NCI-H510A treated with DMSO at 0.1 percent for 48 hours (cell line): Measurements from ENCODE around the gene TERF2IP.
A peak's percentile ranks its signal among the peaks of the same experiment; 100 is the strongest.

Source experiments
- DNase-seq: peaks from one replicate; lab custom pipeline; 2025; lab: John Stamatoyannopoulos, UW

The TERF2IP gene

GRCh38 chr16:75640598-75640997 lies 7.0 kb upstream of the TERF2IP start:
- no peak for DNase-seq

- no peak for DNase-seq
Observed at GRCh38 chr16:75644240-75645012, 3.1 kb upstream of the TERF2IP start.

- no peak for DNase-seq
Observed at GRCh38 chr16:75647112-75647491, 471 bp upstream of the TERF2IP start.

GRCh38 chr16:75648265-75649076 lies 898 bp downstream of the TERF2IP start:
- DNase-seq = peak; percentile 39

DNA sequence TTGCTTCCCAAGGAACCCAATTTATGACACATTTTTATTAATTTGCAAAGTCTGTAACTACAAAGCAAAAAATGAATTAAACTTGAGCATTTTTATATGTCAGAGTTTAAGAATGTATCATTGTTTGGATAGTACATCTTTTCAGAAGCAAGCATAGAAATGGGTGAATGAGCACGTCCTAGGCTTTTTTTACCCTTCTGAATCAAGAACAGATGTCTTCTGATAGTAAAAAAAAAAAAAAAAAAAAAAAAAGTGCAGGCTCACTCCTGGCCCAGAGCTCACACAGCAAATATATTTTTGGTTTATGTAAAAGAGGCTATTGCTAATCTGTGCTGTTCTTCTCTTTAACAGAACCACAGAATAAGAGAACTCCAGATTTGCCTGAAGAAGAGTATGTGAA lies 6.3 kb downstream of the TERF2IP start:
- no peak for DNase-seq

- no peak for DNase-seq
Observed at GRCh38 chr16:75658175-75658574, 10.6 kb downstream of the TERF2IP start.

GRCh38 chr16:75660321-75660720 lies 12.7 kb downstream of the TERF2IP start:
- DNase-seq = no peak

DNA sequence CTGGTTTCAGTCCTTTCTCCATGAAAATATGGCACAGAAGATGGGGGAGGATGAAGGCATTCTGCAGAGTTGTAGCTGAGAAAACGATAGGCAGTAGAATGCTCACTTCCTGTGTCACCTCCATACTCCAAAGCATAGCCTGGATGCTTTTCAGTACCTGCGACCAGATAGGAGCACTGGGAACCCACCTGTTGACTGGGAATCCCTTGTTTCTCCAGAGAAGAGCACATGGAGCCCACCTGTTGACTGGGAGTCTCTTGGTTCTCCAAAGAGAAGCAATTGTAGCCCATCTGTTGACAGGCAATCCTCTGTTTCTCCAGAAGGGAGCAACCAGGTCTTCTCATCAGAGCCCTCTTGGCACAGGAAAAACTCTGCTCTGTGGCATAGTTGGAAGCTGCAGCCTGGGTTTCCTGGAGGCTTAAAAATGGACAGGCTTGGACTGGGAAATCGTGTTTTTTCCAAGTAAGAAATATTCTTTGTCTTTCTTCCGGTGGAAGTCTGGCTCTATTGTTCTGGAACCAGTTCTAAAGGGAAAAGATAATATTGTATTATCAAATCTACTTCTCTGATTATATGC lies 13.2 kb downstream of the TERF2IP start:
- DNase-seq = no peak

- no peak for DNase-seq
Observed at GRCh38 chr16:75667503-75667902, 19.9 kb downstream of the TERF2IP start.

DNA sequence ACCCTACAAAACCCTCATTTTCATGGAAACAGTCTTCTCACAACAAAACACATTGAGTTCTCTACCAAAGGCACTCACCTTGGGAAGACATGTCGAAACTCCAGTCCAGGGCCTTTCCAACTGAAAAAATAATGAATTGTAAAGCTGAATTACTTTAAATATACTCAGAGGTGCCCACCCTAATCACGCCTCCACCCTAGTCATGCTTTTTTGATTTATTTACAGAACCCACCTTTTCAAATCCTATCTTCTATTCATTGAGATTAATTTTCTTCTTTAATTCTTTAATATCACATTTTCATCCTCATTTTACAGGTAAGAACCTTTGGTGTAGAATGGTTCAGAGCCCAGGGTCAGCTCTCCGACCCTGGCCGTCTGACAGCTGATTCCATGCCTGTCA lies 29.3 kb downstream of the TERF2IP start, which contains the start of gene CPHXL2:
Gene CPHXL2 (minus strand): TSS at position 101 of the 400 bp plus-strand sequence. CDS start 10 bp downstream, at position 91.
- DNase-seq = no peak

- no peak for DNase-seq
Observed at GRCh38 chr16:75679366-75679765, 31.8 kb downstream of the TERF2IP start.

- no peak for DNase-seq
Observed at GRCh38 chr16:75682308-75682707, 34.7 kb downstream of the TERF2IP start.

DNA sequence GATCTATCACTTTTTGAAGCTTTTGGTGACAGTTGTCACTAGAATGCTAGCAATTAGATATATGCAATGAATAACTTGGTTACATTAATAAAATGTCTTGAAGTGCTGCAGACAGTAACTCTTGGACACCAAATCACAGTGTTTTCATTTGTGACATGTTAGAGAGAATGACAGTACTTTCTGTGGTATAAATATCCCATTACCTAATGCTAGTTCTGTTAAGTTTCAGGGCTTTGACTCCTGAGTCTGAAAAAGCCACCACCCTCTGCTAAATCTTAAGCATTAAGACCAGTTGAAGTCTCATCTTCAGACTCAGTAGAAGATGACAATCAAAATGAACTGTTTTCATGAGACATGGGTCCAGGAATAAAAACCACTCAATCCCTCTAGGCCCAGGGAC lies 39.8 kb downstream of the TERF2IP start:
- DNase-seq = no peak

GRCh38 chr16:75695708-75696107 lies 48.1 kb downstream of the TERF2IP start:
- no peak for DNase-seq

- no peak for DNase-seq
Observed at GRCh38 chr16:75697571-75697970, 50.0 kb downstream of the TERF2IP start.

DNA sequence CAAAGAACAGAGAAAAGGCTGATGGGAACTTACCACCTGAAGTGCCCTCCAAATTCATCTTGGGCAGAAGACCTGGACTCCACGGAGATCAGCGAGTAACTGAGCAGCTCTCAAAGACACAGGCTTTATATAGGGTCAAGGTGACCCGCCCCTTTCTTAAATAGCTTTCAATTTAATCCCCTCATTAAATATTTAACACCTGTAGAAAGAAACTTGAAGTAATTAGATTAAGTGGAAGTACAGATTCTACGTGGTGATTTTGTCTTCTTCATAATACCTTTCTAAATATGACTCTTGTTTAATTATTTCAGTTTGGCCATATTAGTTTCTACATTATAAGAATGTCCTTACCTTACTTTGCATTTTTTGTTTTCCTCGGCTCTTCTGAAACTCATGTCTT lies 53.8 kb downstream of the TERF2IP start, which contains the start of gene DUXB:
Gene DUXB (minus strand): TSS at position 101 of the 400 bp plus-strand sequence. CDS start 43 bp downstream, at position 58.
- DNase-seq = no peak

DNA sequence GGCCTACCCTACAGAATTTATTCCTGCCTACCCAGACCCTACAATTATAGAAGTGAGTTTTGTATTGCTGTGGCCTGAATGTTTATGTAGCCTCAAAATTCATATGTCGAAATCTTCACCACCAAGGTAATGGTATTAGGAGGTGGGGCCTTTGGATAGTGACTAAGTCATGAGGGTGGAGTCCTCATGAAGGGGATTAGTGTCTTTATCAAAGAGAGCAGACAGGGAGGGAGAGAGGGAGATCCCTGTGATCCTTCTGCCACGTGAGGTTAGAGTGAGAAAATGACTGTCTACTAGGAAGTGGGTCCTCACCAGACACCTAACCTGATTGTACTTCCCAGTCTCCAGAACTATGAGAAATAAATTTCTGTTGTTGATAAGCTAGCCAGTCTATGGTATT lies 54.7 kb downstream of the TERF2IP start:
- no peak for DNase-seq

- DNase-seq = no peak
Observed at GRCh38 chr16:75703306-75703705, 55.7 kb downstream of the TERF2IP start.
